D341Med (cell line): Measurements from ENCODE around the gene ABTB2.

Source experiments
- DNase-seq: peaks from one replicate; pipeline ENCODE4 v3.0.0; 2012; ENCODE audit warnings: low spot score

The ABTB2 gene

GRCh38 chr11:34209809-34210208, 148.0 kb downstream of the ABTB2 start:
- DNase-seq: no peak

DNA sequence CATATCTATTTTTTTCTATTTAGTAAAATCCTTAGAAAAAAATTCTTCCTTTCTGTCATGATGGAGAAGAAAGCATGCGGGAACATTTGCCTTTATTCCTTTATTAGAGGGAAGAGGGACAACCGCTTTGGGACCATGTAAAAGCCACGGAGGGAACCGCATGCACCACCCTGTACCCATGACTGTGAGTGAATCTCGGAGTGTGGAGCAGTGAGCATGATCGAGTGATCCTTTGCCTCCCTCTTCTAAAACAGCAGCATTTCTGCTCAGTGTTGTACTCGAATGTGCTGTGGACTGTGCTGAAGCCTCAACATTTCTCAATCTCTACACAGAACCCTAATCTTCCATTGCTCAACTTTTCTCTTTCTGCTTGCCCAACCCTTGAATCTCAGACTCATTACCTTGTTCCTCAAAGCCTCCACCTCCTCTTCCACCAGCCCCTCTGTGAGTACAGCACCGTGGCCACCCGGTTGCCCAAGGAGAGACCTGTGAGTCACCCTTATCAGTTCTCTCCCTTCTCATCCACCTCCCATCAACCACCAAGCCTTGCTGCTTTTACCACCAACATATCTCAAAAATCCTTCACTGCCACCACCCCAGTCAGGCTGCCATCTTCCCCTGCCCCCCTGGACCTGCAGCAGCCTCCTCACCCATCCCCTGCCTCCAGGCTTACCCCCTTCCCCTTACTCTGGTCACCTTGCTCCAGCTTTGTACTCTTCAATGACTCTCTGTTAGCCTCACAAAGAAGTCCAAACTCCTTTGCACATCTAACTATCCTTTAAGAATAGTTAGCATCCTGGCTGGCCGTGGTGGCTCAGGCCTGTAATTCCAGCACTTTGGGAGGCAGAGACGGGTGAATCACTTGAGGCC, 149.3 kb downstream of the ABTB2 start:
- DNase-seq: no peak

DNA sequence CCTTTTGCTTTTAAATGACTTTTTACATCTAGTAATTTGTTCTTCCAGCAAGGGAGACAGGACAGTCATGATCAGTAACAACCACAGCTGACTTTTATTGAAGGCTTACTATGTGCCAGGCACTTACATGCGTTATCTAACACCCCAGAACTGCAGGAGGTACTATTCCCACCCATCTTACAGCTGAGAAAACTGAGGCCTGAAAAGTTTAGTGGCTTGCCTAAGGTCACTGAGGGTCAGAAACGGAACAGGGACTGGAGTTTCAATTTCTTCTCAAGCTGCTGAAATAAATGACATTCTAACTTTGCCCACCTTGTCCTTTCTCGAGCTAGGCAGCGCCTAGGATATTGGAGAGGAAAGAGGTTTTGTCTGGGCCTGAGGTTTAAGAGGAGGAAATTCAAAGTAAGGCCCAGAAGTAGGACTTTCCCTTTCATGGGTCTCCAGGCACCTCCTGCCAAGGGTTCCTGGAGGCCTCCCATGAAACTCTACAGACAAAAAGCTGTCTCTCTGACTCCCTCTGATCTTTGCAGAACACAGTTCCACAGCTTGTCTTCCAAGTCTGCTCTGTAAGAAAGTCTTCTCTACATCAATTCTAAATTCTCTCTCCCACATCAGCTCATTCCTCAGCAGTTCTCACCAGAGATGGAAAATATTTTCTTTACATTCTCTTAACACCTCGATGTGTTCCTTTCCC, 150.2 kb downstream of the ABTB2 start:
- no peak for DNase-seq

- DNase-seq: no peak
These were observed 151.2 kb downstream of the ABTB2 start for GRCh38 chr11:34206407-34207300.

- DNase-seq: no peak
These were observed 152.3 kb downstream of the ABTB2 start for GRCh38 chr11:34205326-34206035.

DNA sequence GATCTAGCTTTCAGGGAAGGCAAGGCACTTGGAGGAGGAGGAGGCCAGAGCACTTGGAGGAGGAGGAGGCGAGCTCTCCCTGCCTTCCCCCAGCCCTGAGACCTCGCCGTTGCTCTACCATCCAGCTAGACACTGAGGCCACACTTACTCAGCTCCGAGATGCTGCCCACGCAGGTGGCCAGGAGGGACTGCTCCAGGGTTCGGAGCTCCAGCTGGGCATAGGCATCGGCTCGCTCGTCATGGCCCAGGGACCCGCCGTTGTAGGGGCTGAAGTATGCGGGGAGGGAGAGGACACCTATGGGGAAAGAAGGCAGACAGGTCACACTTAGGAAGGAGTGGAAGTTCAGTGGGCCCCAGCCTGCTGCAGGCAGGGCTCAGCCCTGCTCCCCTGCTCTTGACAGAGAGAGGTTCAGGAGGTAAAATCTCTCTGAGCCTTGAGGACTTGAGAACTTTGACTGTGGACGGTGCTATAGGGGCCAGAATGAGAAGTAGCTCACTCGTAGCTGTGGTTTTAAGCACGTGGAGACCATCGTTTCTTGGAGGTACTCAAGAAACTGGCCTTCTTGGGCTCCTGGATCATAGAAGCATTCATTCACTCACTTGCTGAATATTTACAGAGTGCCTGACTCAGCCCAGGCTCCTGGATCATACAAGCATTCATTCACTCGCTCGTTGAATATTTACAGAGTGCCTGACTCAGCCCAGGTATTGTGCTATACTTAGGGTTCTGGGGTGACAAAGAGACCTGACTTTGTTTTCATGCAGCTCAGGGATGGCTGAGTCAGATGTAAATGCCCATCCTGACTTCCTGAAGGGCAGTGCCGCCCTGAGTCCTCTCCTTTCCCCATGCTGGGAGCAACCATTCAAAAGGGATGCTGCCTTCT, 153.2 kb downstream of the ABTB2 start:
- no peak for DNase-seq

DNA sequence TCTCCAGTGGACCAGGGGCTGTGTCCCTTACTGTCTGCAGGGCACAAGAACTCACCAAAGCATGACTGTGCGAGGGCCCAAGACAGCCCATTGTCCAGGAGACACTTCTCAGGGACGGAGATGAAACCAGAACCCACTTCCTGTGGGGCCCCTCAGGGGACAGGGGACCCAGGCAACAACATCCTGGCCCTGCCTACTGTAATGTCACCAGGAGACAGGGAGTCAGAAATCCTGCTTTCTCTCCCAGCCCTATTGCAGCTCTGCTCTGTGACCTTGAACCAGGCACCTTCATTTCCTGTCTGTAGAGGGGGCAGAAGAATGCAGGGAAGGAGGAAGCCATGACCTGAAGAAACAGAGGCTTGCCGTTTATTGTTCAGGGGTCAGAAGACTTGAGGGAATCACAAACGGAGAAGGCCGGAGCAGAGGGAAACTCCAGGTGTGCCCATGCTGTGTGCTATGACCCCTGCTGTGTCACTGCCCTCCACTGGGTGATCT, 154.4 kb downstream of the ABTB2 start:
- no peak for DNase-seq

DNA sequence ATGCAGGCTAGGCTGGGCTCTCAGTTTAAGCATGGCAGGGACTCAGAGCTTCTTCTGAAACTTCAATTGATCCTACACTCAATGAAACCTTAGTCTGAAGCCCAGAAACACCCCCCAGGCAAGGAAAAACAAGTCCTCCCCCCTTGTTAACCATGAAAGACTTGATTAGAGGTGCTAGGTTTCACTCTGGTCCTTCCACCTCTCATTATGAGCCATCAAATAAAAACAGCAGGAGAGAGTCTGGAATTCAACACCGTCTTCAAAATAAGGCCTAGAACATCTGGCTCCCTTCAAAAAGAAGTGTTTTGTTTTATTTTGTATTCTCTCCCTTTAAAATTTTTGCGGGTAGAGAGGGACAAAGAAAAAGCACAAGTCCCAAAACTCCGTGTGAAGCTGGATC, 156.7 kb downstream of the ABTB2 start:
- DNase-seq: no peak

DNA sequence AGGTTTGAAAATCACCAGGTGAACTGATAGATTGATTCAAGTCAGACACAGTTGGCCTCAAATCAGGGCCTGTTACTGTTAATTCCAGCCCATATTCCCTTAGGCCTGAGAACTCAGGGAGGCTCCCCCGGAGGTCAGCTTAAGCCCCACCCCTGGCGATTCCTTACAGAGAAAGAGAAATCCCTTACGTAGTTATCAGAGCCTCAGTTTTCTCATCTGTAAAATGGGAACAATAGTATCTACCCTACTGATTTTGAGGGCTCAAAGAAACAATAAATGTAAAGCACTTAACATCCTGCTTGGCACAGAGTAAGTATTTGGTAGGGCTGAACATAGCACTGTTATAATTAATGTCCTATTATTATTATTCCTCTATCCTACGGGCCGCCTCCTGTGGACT, 158.3 kb downstream of the ABTB2 start:
- no peak for DNase-seq

- no peak for DNase-seq
These were observed 159.3 kb downstream of the ABTB2 start for GRCh38 chr11:34198523-34198922.

DNA sequence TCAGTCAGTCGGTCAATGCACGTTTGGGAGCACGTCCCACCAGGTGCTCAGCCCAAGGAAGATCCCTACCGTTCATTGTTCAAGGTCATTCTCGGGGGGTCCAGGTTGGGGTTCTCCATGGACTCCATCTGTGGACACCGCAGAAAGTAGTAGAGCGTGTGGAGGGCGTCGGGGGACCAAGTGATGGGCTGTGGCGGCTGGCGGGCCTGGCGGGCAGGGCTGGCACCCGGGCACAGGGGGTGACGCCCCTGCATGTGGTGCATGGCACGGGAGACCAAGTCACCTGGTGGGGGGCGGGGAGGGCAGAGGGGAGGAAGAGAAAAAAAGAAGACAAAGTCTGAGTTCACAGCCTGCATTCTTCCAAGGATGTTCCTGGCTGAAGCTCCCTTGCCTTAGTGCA, 160.6 kb downstream of the ABTB2 start:
- DNase-seq: no peak

GRCh38 chr11:34194576-34195335, 163.1 kb downstream of the ABTB2 start:
- DNase-seq: no peak

DNA sequence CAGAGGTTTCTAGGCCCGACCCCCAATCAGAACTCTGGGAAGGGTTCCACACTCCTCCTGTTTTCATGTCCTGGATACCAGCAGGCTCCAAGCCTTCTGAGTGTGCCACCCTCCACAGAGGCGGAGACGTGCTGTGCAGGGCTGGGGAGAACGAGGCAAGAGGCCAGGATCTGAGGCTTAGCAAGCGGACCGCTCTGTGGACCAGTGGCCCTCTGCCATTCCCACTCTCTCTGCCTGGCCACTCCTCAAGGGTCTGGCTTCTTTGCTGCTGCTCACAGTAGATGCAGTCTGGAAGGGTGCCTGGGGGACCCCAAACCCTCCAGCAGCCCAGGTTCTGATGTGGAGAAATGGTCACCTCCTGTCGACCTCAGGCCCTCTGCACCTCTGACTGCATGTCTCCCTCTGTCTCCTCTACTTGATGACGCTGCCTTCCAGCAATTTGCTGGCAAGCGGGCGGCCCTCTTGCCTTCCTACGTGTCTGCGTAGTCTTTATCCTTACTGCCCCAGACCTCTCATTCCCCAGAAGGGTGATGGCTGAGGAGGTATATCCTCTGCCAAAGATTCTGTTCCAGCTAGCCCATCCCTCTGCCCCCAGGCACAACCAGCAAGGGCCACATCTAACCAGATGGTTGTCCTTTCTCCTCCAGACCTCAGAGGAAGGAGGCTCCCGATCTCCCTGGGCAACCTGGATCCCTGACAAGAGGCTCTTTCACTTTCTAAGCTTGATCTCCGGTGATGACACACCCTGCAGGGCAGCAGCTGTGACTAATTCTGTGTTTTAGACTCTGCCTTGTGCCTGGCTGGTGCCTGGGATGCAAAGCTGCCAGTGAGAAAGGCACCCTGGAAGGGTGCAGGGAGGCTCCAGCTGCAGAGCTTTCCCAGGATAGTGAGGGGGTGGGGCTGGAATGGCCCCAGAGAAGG, 165.1 kb downstream of the ABTB2 start:
- DNase-seq: no peak

DNA sequence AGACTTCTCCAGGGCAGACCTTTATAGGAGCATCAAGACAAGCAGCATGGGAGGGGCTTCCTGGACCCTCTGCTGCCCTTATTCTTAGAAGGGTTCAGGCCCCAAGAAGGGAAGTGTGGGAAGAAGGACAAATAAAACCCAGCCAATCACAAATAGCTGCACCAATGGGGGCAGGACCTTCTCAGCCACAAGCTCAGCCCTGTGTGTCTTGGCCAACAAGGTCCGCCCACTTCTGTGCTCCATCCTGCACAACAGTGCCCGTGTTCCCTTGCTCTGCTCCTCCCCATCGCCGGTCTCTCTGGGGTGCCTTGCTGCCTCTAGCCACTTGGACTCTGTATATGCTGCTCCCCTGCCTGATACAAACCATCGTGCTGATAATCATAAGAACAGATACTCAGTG, 166.2 kb downstream of the ABTB2 start:
- no peak for DNase-seq

- DNase-seq: no peak
These were observed 167.3 kb downstream of the ABTB2 start for GRCh38 chr11:34190192-34191139.

- DNase-seq: no peak
These were observed 168.6 kb downstream of the ABTB2 start for GRCh38 chr11:34189191-34189590.

GRCh38 chr11:34188181-34188580, 169.6 kb downstream of the ABTB2 start:
- no peak for DNase-seq
